Transverse colon (tissue), 4 donors: ENCODE results near the gene PPP2R2C. TPM values are rescaled to one million over a fixed set of nuclear protein-coding genes. Genes with fewer than 3 reads are reported as not detected.

ENCODE experiments used
- DNase-seq: peaks from one replicate; pipeline ENCODE4 v3.0.0-alpha.2; 2019
- H3K27ac ChIP-seq, 4 donors: fragments of 200-600 bp; sonication (generic); 2 replicates each; pipeline ENCODE4 v1.5.1; 2016 to 2018; ENCODE audit warnings: inconsistent platforms in 4 of 4
- H3K27me3 ChIP-seq: fragments of 200-600 bp; sonication (generic); 2 replicates; pipeline ENCODE4 v1.5.1; 2017; ENCODE audit warnings: inconsistent platforms
- H3K36me3 ChIP-seq, 4 donors: fragments of 200-600 bp; sonication (generic); 2 replicates each; pipeline ENCODE4 v1.5.1; 2017 to 2019; ENCODE audit warnings: inconsistent platforms in 4 of 4
- H3K4me1 ChIP-seq, 4 donors: fragments of 200-600 bp; sonication (generic); 2 replicates each; pipeline ENCODE4 v1.5.1; 2017 to 2020; ENCODE audit warnings: inconsistent platforms in 4 of 4
- H3K4me3 ChIP-seq, 4 donors: fragments of 200-600 bp; sonication (generic); 1 replicate in 1 of 4; 2 replicates in 3 of 4; pipeline versions ENCODE4 v1.5.1 to v1.6.1; 2017 to 2019; ENCODE audit warnings: inconsistent platforms in 4 of 4
- H3K9me3 ChIP-seq, 2 donors: fragments of 200-600 bp; sonication (generic); 2 replicates each; pipeline ENCODE4 v1.5.1; 2017 to 2019; ENCODE audit warnings: inconsistent platforms in 2 of 2
- CTCF ChIP-seq, 5 experiments: fragments of 200-600 bp in 3 of 5; fragments of 450-650 bp in 2 of 5; sonication (generic) in 3 of 5; IDR thresholded peaks; 1 replicate in 2 of 5; 2 replicates in 3 of 5; pipeline ENCODE4 v1.5.1; 2016 to 2017; ENCODE audit warnings: antibody characterized with exemption in 5 of 5, inconsistent platforms in 3 of 5, mild to moderate bottlenecking in 2 of 5, moderate library complexity in 1 of 5
- EP300 ChIP-seq: sonication (generic); formaldehyde crosslinking; IDR thresholded peaks from one replicate; pipeline ENCODE4 v1.6.1; 2017; ENCODE audit warnings: antibody characterized with exemption, low read depth
- POLR2A ChIP-seq: fragments of 450-650 bp; IDR thresholded peaks from one replicate; pipeline ENCODE4 v1.6.1; 2016; ENCODE audit warnings: antibody characterized with exemption, mild to moderate bottlenecking, moderate library complexity
- POLR2AphosphoS5 ChIP-seq, 3 donors: sonication (generic); formaldehyde crosslinking; IDR thresholded peaks; one replicate each; pipeline ENCODE4 v1.6.1; 2016; ENCODE audit warnings: antibody characterized with exemption in 3 of 3
- WGBS, 2 donors: methylation state at CpG; one replicate each; pipeline ENCODE4 v1.1.5; 2018; ENCODE audit warnings: low coverage in 1 of 2; 5-methylcytosine and 5-hydroxymethylcytosine counted together
- in situ Hi-C, 4 donors: fragments of 200-750 bp; cut with MboI; loops; one replicate each; pipeline versions ENCODE4 v1.15.0 to v1.15.1; 2017; ENCODE audit warnings: low sequenced_read_pairs in 3 of 4, low pct_ligation_motif_present in 1 of 4, low pct_unique_long_range_greater_than_20kb in 1 of 4
- intact Hi-C: fragments of 100-400 bp; cut with DNase I; formaldehyde crosslinking; loops from one replicate; pipeline ENCODE4 v1.15.1; 2023; ENCODE audit warnings: low total_unique reads
- total RNA-seq, 4 donors: library from RNA; depleted of rRNA; stranded (reverse); fragments of >200 nt; gene quantifications; one replicate each; pipeline ENCODE4 v1.1.0, GENCODE V29; 2016

PPP2R2C gene
- total RNA-seq, 4 donors from 2014 or later, result 0.27 to 8.8 (median 1.7) TPM

- no peak overlapping the region for H3K27ac ChIP-seq
- DNase-seq, result no peak
- WGBS, 2 donors, result 59% methylated on average over 8 of the region's 8 CpGs; no CpG with 5 or more reads in 1 of the 2 donors
- H3K27me3 ChIP-seq, result no peaks in the 10 kb centered on the region
- no peaks in the 10 kb centered on the region for H3K4me1 ChIP-seq
- no peaks in the 10 kb centered on the region for H3K9me3 ChIP-seq
- H3K36me3 ChIP-seq, result no peaks in the 10 kb centered on the region
- no peak overlapping the region for H3K4me3 ChIP-seq
- no peak for TF ChIP-seq CTCF (IDR thresholded peaks at IDR 0.05)
- no peak for TF ChIP-seq EP300
- no peak for TF ChIP-seq POLR2A
- no peak for TF ChIP-seq POLR2AphosphoS5 (IDR thresholded peaks at IDR 0.05)
- in situ Hi-C loops, result no loop called here
- intact Hi-C loops, result no loop called here
Observed at GRCh38 chr4:6516762-6517161, 44.3 kb upstream of the PPP2R2C start.

GRCh38 chr4:6516281-6516680 lies 43.9 kb upstream of the PPP2R2C start:
- H3K4me3 ChIP-seq, result no peak overlapping the region
- no peaks in the 10 kb centered on the region for H3K9me3 ChIP-seq
- no peaks in the 10 kb centered on the region for H3K36me3 ChIP-seq
- H3K27ac ChIP-seq, result no peak overlapping the region
- intact Hi-C loops (no loop called here), in situ Hi-C loops (no loop called here)
- no peaks in the 10 kb centered on the region for H3K27me3 ChIP-seq
- 70 to 86% methylated on average over 1 to 9 of the region's 9 CpGs for WGBS, 2 donors
- TF ChIP-seq POLR2AphosphoS5 (IDR thresholded peaks at IDR 0.05) (no peak), CTCF (IDR thresholded peaks at IDR 0.05) (no peak), EP300 (no peak), POLR2A (no peak)
- DNase-seq, result no peak
- H3K4me1 ChIP-seq, result no peaks in the 10 kb centered on the region

GRCh38 chr4:6513678-6514077 lies 41.3 kb upstream of the PPP2R2C start:
- TF ChIP-seq EP300, result no peak
- Histone ChIP-seq H3K27ac (no peak overlapping the region), H3K9me3 (no peaks in the 10 kb centered on the region), H3K4me1 (no peaks in the 10 kb centered on the region), H3K27me3 (no peaks in the 10 kb centered on the region), H3K36me3 (no peaks in the 10 kb centered on the region), H3K4me3 (no peak overlapping the region)
- in situ Hi-C loops, result no loop called here
- 80 to 82% methylated on average over 2 to 3 of the region's 3 CpGs for WGBS, 2 donors
- intact Hi-C loops, result no loop called here
- DNase-seq, result no peak

GRCh38 chr4:6509587-6509986 lies 37.2 kb upstream of the PPP2R2C start:
- 64 to 76% methylated on average over 6 to 7 of the region's 7 CpGs for WGBS, 2 donors
- Histone ChIP-seq H3K4me1 (no peaks in the 10 kb centered on the region), H3K36me3 (no peaks in the 10 kb centered on the region), H3K4me3 (no peak overlapping the region), H3K27me3 (no peaks in the 10 kb centered on the region), H3K27ac (no peak overlapping the region), H3K9me3 (peaks cover 0 to 12% of the 10 kb centered on the region in 2 donors)
- TF ChIP-seq POLR2A, result no peak
- no peak for TF ChIP-seq CTCF (IDR thresholded peaks at IDR 0.05)
- no peak for TF ChIP-seq EP300
- no peak for TF ChIP-seq POLR2AphosphoS5 (IDR thresholded peaks at IDR 0.05)
- in situ Hi-C loops, result no loop called here
- intact Hi-C loops, result no loop called here
- no peak for DNase-seq

- in situ Hi-C loops, result no loop called here
- Histone ChIP-seq H3K36me3 (no peaks in the 10 kb centered on the region), H3K9me3 (peaks cover 4 to 18% of the 10 kb centered on the region in 2 donors), H3K4me1 (no peaks in the 10 kb centered on the region), H3K27ac (no peak overlapping the region), H3K27me3 (no peaks in the 10 kb centered on the region), H3K4me3 (no peak overlapping the region)
- intact Hi-C loops, result no loop called here
- 88 to 100% methylated on average over 1 to 4 of the region's 4 CpGs for WGBS, 2 donors
- no peak for DNase-seq
- TF ChIP-seq POLR2AphosphoS5 (IDR thresholded peaks at IDR 0.05) (no peak), POLR2A (no peak), EP300 (no peak), CTCF (IDR thresholded peaks at IDR 0.05) (no peak)
Observed at GRCh38 chr4:6507345-6507744, 34.9 kb upstream of the PPP2R2C start.
